Fibroblast of lung (primary cell): Measurements from ENCODE around the gene EWSR1. TPM values are rescaled to one million over a fixed set of nuclear protein-coding genes. Genes with fewer than 3 reads are reported as not detected.
A peak's percentile ranks its signal among the peaks of the same experiment; 100 is the strongest.

ENCODE experiments used
- DNase-seq, 2 donors: peaks; one replicate each; pipeline versions ENCODE4 v3.0.0 to v3.0.0-alpha.2; 2010; ENCODE audit warnings: low read depth in 2 of 2
- H2AFZ ChIP-seq: 2 replicates; pipeline ENCODE4 v1.5.1; 2012; ENCODE audit warnings: low read length, control low read depth, inconsistent platforms
- H3K27ac ChIP-seq: 2 replicates; pipeline ENCODE4 v1.5.1; 2011; ENCODE audit warnings: low read length, control low read depth; ENCODE audit not compliant: insufficient read depth
- H3K27me3 ChIP-seq: 2 replicates; pipeline ENCODE4 v1.5.1; 2011; ENCODE audit warnings: mild to moderate bottlenecking, low read length; ENCODE audit not compliant: control insufficient read depth, insufficient read depth
- H3K36me3 ChIP-seq: 2 replicates; pipeline ENCODE4 v1.5.1; 2011; ENCODE audit warnings: low read length; ENCODE audit not compliant: control insufficient read depth, insufficient read depth
- H3K4me1 ChIP-seq: 2 replicates; pipeline ENCODE4 v1.5.1; 2011; ENCODE audit warnings: low read length; ENCODE audit not compliant: control insufficient read depth, insufficient read depth; ENCODE audit errors: extremely low read depth
- H3K4me2 ChIP-seq: 2 replicates; pipeline ENCODE4 v1.5.1; 2011; ENCODE audit warnings: low read length, control low read depth; ENCODE audit not compliant: insufficient read depth; ENCODE audit errors: extremely low read depth
- H3K4me3 ChIP-seq, 4 experiments: fragments of 200-600 bp in 1 of 4; sonication (generic) in 1 of 4; replicated peaks in 1 of 4; 2 replicates each; pipeline ENCODE4 v1.5.1; 2011 to 2016; ENCODE audit warnings: low read length in 4 of 4, low read depth in 3 of 4, mild to moderate bottlenecking in 3 of 4, control low read depth in 2 of 4, inconsistent platforms in 1 of 4, mixed read lengths in 1 of 4; ENCODE audit not compliant: insufficient read depth in 1 of 4; ENCODE audit errors: control extremely low read depth in 1 of 4
- H3K79me2 ChIP-seq: 2 replicates; pipeline ENCODE4 v1.5.1; 2012; ENCODE audit warnings: mild to moderate bottlenecking, low read length, inconsistent platforms; ENCODE audit not compliant: control insufficient read depth, insufficient read depth
- H3K9ac ChIP-seq: 2 replicates; pipeline ENCODE4 v1.5.1; 2011; ENCODE audit warnings: mild to moderate bottlenecking, low read length, control low read depth; ENCODE audit not compliant: insufficient read depth
- H3K9me3 ChIP-seq: 2 replicates; pipeline ENCODE4 v1.5.1; 2012; ENCODE audit warnings: low read depth, low read length; ENCODE audit not compliant: control insufficient read depth, insufficient read depth
- H4K20me1 ChIP-seq: 2 replicates; pipeline ENCODE4 v1.5.1; 2011; ENCODE audit warnings: low read length; ENCODE audit not compliant: control insufficient read depth, insufficient read depth; ENCODE audit errors: extremely low read depth
- EZH2 ChIP-seq: IDR thresholded peaks from 2 replicates; pipeline ENCODE4 v1.5.1; 2012; ENCODE audit warnings: low read length, control low read depth, mild to moderate bottlenecking; ENCODE audit errors: missing control alignments
- polyA plus RNA-seq, 2 donors: library from polyadenylated mRNA; depleted of rRNA in 1 of 2; stranded (reverse) in 1 of 2; unstranded in 1 of 2; fragments of >200 nt; gene quantifications; 2 replicates each; pipeline ENCODE4 v1.2.1, GENCODE V29; 2011 to 2012; ENCODE audit warnings: missing spikeins in 1 of 2
- total RNA-seq: library from RNA; depleted of rRNA; stranded (reverse); fragments of >200 nt; gene quantifications from 2 replicates; pipeline ENCODE4 v1.2.1, GENCODE V29; 2014
- TF ChIP-seq, protein P1 (sequence below), 2 donors: IDR thresholded peaks in 1 of 2; conservative IDR thresholded peaks in 1 of 2; 1 replicate in 1 of 2; 2 replicates in 1 of 2; pipeline ENCODE4 v1.5.1; 2011 to 2012; ENCODE audit warnings: low read length in 2 of 2, control low read depth in 1 of 2, inconsistent platforms in 1 of 2, low read depth in 1 of 2, mild to moderate bottlenecking in 1 of 2

EWSR1 gene
- total and polyA plus RNA-seq, 2 donors (not counting 1 experiment from before 2014, with no cell fraction given): 150 to 172 TPM

DNA sequence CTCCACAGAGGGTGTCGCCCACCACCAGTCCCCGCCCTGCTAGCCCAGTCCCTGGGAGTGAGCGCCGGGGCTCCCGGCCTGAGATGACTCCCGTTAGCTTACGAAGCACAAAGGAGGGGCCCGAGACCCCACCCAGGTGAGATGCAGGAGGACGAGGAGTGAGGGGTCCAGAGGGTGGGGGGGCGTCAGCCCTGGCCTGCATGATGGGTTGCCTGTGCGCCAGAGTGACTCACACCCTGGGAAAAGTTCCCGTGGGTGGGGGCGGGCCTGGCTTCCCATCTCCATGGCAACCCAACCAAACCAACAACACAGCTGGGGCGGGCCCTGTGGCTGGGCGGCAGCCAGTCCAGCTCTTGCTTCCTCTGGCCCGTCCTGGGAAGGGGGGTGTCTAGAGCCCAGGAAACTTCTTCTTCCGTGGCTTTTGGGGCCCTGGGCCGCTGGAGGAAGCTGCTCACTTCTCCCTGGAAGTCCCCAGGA is 42.8 kb downstream of the EWSR1 start:
- Histone ChIP-seq H3K36me3 (peaks cover 8% of the 10 kb centered on the region), H2AFZ (no peak overlapping the region), H3K27ac (peak overlapping the region; percentile 76), H3K9ac (peak overlapping the region; percentile 61), H3K4me2 (peak overlapping the region; percentile 64), H3K27me3 (peaks cover 23% of the 10 kb centered on the region), H3K4me3 (peak overlapping the region in 1 of 4 experiments; percentile 40), H3K4me1 (peaks cover 17% of the 10 kb centered on the region), H3K79me2 (peaks cover 14% of the 10 kb centered on the region), H4K20me1 (no peaks in the 10 kb centered on the region), H3K9me3 (no peaks in the 10 kb centered on the region)
- no peak for TF ChIP-seq EZH2
- TF ChIP-seq, protein P1, sequence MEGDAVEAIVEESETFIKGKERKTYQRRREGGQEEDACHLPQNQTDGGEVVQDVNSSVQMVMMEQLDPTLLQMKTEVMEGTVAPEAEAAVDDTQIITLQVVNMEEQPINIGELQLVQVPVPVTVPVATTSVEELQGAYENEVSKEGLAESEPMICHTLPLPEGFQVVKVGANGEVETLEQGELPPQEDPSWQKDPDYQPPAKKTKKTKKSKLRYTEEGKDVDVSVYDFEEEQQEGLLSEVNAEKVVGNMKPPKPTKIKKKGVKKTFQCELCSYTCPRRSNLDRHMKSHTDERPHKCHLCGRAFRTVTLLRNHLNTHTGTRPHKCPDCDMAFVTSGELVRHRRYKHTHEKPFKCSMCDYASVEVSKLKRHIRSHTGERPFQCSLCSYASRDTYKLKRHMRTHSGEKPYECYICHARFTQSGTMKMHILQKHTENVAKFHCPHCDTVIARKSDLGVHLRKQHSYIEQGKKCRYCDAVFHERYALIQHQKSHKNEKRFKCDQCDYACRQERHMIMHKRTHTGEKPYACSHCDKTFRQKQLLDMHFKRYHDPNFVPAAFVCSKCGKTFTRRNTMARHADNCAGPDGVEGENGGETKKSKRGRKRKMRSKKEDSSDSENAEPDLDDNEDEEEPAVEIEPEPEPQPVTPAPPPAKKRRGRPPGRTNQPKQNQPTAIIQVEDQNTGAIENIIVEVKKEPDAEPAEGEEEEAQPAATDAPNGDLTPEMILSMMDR (conservative IDR thresholded peaks at IDR 0.05 in 1 of 2, IDR thresholded peaks at IDR 0.05 in 1 of 2; ENCODE audit: low read depth in 1 of 2, low read length in 2 of 2): no peak
- DNase-seq: peak; percentile 96 to 97

- Histone ChIP-seq H3K9ac (peak overlapping the region; percentile 61), H3K4me3 (peak overlapping the region in 1 of 4 experiments; percentile 40), H3K4me1 (peaks cover 17% of the 10 kb centered on the region), H3K9me3 (no peaks in the 10 kb centered on the region), H3K36me3 (peaks cover 8% of the 10 kb centered on the region), H3K79me2 (peaks cover 14% of the 10 kb centered on the region), H2AFZ (no peak overlapping the region), H3K4me2 (peak overlapping the region; percentile 64), H3K27me3 (peaks cover 30% of the 10 kb centered on the region), H3K27ac (peak overlapping the region; percentile 76), H4K20me1 (no peaks in the 10 kb centered on the region)
- TF ChIP-seq, protein P1 (conservative IDR thresholded peaks at IDR 0.05 in 1 of 2, IDR thresholded peaks at IDR 0.05 in 1 of 2; ENCODE audit: low read depth in 1 of 2, low read length in 2 of 2): no peak
- TF ChIP-seq EZH2: no peak
- no peak for DNase-seq
Observed at GRCh38 chr22:29311464-29312217, 43.6 kb downstream of the EWSR1 start.

- H3K9me3 ChIP-seq: no peaks in the 10 kb centered on the region
- TF ChIP-seq EZH2: no peak
- TF ChIP-seq, protein P1 (conservative IDR thresholded peaks at IDR 0.05 in 1 of 2, IDR thresholded peaks at IDR 0.05 in 1 of 2; ENCODE audit: low read depth in 1 of 2, low read length in 2 of 2): no peak
- peaks cover 8% of the 10 kb centered on the region for H3K36me3 ChIP-seq
- H3K27me3 ChIP-seq: peaks cover 34% of the 10 kb centered on the region
- no peak for DNase-seq
- no peak overlapping the region for H2AFZ ChIP-seq
- no peak overlapping the region for H3K4me2 ChIP-seq
- no peak overlapping the region for H3K27ac ChIP-seq
- peaks cover 13% of the 10 kb centered on the region for H3K79me2 ChIP-seq
- no peak overlapping the region for H3K9ac ChIP-seq
- no peaks in the 10 kb centered on the region for H4K20me1 ChIP-seq
- H3K4me1 ChIP-seq: peaks cover 17% of the 10 kb centered on the region
- H3K4me3 ChIP-seq: no peak overlapping the region
Observed at GRCh38 chr22:29312218-29313125, 44.4 kb downstream of the EWSR1 start.
